Suprapubic skin (tissue), 4 donors: Measurements from ENCODE around the gene CBARP.

ENCODE experiments used
- CTCF ChIP-seq, 2 donors: fragments of 200-600 bp in 1 of 2; fragments of 450-650 bp in 1 of 2; sonication (generic) in 1 of 2; IDR thresholded peaks; one replicate each; pipeline ENCODE4 v1.5.1; 2016 to 2019; ENCODE audit warnings: antibody characterized with exemption in 2 of 2, mild to moderate bottlenecking in 1 of 2, moderate library complexity in 1 of 2
- EP300 ChIP-seq: sonication (generic); formaldehyde crosslinking; IDR thresholded peaks from one replicate; pipeline ENCODE4 v1.6.1; 2017; ENCODE audit warnings: antibody characterized with exemption
- POLR2A ChIP-seq, 2 donors: fragments of 450-650 bp; IDR thresholded peaks; one replicate each; pipeline ENCODE4 v1.6.1; 2017; ENCODE audit warnings: antibody characterized with exemption in 2 of 2, mild to moderate bottlenecking in 2 of 2, moderate library complexity in 2 of 2
- POLR2AphosphoS5 ChIP-seq, 3 donors: sonication (generic); formaldehyde crosslinking; IDR thresholded peaks; one replicate each; pipeline ENCODE4 v1.6.1; 2017; ENCODE audit warnings: antibody characterized with exemption in 3 of 3

- no peak for TF ChIP-seq CTCF (IDR thresholded peaks at IDR 0.05)
- no peak for TF ChIP-seq POLR2A (IDR thresholded peaks at IDR 0.05)
- no peak for TF ChIP-seq POLR2AphosphoS5 (IDR thresholded peaks at IDR 0.05)
- no peak for TF ChIP-seq EP300
Observed at GRCh38 chr19:1236576-1236975, 1.2 kb downstream of the CBARP start.
